ENCODE measurements around the gene SPSB4. TPM values are rescaled to one million over a fixed set of nuclear protein-coding genes. Genes with fewer than 3 reads are reported as not detected.

The SPSB4 gene
- total and polyA plus RNA-seq, 2 donors (not counting 3 experiments of a cell fraction or from before 2014, with no cell fraction given): 0.06 to 0.22 TPM

DNA sequence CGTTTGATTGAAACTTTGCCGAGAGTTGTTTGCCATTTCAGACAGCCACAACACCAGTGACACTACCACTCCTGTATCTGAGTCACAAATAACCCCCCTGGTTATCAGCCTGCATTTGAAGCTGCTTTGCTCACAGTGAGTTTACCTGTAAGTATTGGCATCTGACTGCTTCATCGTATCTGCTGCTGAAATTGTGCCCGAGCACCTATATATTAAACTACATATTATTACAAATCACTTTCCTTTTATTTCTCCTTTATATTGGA, 39.2 kb upstream of the SPSB4 start:
- TF ChIP-seq EZH2 (IDR thresholded peaks at IDR 0.05; ENCODE audit: borderline replicate concordance, low read depth, low read length, severe bottlenecking): no peak
- BruUV-seq (replicated peaks): no TSS peak
- H3K27ac ChIP-seq (ENCODE audit: insufficient read depth, low read depth, low read length): no peak overlapping the region
- no peak overlapping the region for H3K9ac ChIP-seq (replicated peaks; ENCODE audit: extremely low read depth, insufficient read depth, low read length)
- no peak overlapping the region for H2AFZ ChIP-seq (ENCODE audit: low read depth, low read length)
- H4K20me1 ChIP-seq (replicated peaks; ENCODE audit: control insufficient read depth, extremely low read depth, insufficient read depth, low read length): no peaks in the 10 kb centered on the region
- ChIA-PET CTCF (interaction anchor here (1.1 to 5.8 kb wide), 7 partner anchors 13 to 181 kb away, joined by 3 to 36 read pairs (median 3); no protein-coding TSS in a partner anchor), POLR2A (no interaction called here)
- no peak overlapping the region for H3K4me3 ChIP-seq (replicated peaks in 1 of 3; ENCODE audit: insufficient read depth in 1 of 3, low read depth in 1 of 3, low read length in 3 of 3)
- H3K9me1 ChIP-seq (replicated peaks; ENCODE audit: control insufficient read depth, extremely low read depth, insufficient read depth, low read length): no peaks in the 10 kb centered on the region
- no peak for FAIRE-seq
- H3K36me3 ChIP-seq (ENCODE audit: control insufficient read depth in 2 of 2, extremely low read depth in 1 of 2, insufficient read depth in 2 of 2, low read length in 2 of 2): no peaks in the 10 kb centered on the region
- no peak overlapping the region for H3K4me2 ChIP-seq (ENCODE audit: insufficient read depth, low read length)
- no peaks in the 10 kb centered on the region for H3K9me3 ChIP-seq (replicated peaks; ENCODE audit: control insufficient read depth, insufficient read depth, low read length)
- no peak for DNase-seq (ENCODE audit: low read depth, low spot score)
- intact Hi-C loops (cut with micrococcal nuclease): loop anchor here (1.0 kb wide), 2 partner anchors 93 to 180 kb away; no protein-coding TSS in a partner anchor
- dilution Hi-C loops (cut with MboI; ENCODE audit: extremely low pct_ligation_motif_present, low sequenced_read_pairs): no loop called here
- H3K79me2 ChIP-seq (ENCODE audit: control insufficient read depth, insufficient read depth, low read length): no peaks in the 10 kb centered on the region
- H3K4me1 ChIP-seq (ENCODE audit: control insufficient read depth, extremely low read depth, insufficient read depth, low read length): no peaks in the 10 kb centered on the region
- peaks cover 4 to 9% of the 10 kb centered on the region in 2 experiments for H3K27me3 ChIP-seq (ENCODE audit: control insufficient read depth in 2 of 2, insufficient read depth in 2 of 2, low read length in 2 of 2)

DNA sequence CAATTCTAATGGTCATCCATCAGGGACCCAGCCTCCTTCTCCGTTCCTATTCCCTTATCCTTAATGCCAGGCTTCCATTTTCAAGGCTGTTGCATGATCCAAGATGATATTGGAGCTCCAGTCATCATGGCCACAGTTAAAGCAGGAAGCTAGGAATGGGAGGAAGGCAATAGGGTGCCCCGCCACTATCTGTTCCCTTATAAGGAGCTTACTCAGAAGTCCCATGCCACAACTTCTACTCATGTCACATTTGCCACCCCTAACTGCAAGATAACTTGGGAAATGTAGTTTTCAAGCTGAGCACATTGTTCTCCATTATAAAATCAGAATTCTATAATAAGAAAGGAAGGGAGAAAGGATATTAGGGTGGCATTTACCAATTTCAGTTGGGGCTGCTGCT, 38.6 kb upstream of the SPSB4 start:
- FAIRE-seq: no peak
- CTCF ChIA-PET: interaction anchor here (1.1 to 5.8 kb wide), 5 partner anchors 13 to 180 kb away, joined by 3 to 36 read pairs (median 5); no protein-coding TSS in a partner anchor
- no peaks in the 10 kb centered on the region for H4K20me1 ChIP-seq (replicated peaks; ENCODE audit: control insufficient read depth, extremely low read depth, insufficient read depth, low read length)
- no peak overlapping the region for H2AFZ ChIP-seq (ENCODE audit: low read depth, low read length)
- no peak overlapping the region for H3K4me3 ChIP-seq (replicated peaks in 1 of 3; ENCODE audit: insufficient read depth in 1 of 3, low read depth in 1 of 3, low read length in 3 of 3)
- H3K9me1 ChIP-seq (replicated peaks; ENCODE audit: control insufficient read depth, extremely low read depth, insufficient read depth, low read length): no peaks in the 10 kb centered on the region
- H3K27me3 ChIP-seq (ENCODE audit: control insufficient read depth in 2 of 2, insufficient read depth in 2 of 2, low read length in 2 of 2): peaks cover 4 to 9% of the 10 kb centered on the region in 2 experiments
- no peaks in the 10 kb centered on the region for H3K79me2 ChIP-seq (ENCODE audit: control insufficient read depth, insufficient read depth, low read length)
- POLR2A ChIA-PET: no interaction called here
- intact Hi-C loops (cut with micrococcal nuclease) (no loop called here), dilution Hi-C loops (cut with MboI; ENCODE audit: extremely low pct_ligation_motif_present, low sequenced_read_pairs) (no loop called here)
- TF ChIP-seq FOS (IDR thresholded peaks at IDR 0.05; ENCODE audit: borderline replicate concordance, insufficient read depth, low read length) (no peak), POLR2AphosphoS5 (IDR thresholded peaks at IDR 0.05; ENCODE audit: insufficient read depth, low read depth, low read length) (no peak), POLR2A (IDR thresholded peaks at IDR 0.05; ENCODE audit: low read depth, low read length) (no peak), GATA2 (IDR thresholded peaks at IDR 0.05; ENCODE audit: insufficient read depth, insufficient read length, low read depth, low read length) (no peak), EZH2 (IDR thresholded peaks at IDR 0.05; ENCODE audit: borderline replicate concordance, low read depth, low read length, severe bottlenecking) (no peak), JUN (IDR thresholded peaks at IDR 0.05; ENCODE audit: borderline replicate concordance, insufficient read depth, insufficient read length, low read depth) (no peak), MYC (IDR thresholded peaks at IDR 0.05; ENCODE audit: low read depth, low read length) (no peak)
- TF ChIP-seq, protein P1, sequence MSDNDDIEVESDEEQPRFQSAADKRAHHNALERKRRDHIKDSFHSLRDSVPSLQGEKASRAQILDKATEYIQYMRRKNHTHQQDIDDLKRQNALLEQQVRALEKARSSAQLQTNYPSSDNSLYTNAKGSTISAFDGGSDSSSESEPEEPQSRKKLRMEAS (IDR thresholded peaks at IDR 0.05; ENCODE audit: insufficient read depth, insufficient read length): no peak
- TF ChIP-seq, protein P2, sequence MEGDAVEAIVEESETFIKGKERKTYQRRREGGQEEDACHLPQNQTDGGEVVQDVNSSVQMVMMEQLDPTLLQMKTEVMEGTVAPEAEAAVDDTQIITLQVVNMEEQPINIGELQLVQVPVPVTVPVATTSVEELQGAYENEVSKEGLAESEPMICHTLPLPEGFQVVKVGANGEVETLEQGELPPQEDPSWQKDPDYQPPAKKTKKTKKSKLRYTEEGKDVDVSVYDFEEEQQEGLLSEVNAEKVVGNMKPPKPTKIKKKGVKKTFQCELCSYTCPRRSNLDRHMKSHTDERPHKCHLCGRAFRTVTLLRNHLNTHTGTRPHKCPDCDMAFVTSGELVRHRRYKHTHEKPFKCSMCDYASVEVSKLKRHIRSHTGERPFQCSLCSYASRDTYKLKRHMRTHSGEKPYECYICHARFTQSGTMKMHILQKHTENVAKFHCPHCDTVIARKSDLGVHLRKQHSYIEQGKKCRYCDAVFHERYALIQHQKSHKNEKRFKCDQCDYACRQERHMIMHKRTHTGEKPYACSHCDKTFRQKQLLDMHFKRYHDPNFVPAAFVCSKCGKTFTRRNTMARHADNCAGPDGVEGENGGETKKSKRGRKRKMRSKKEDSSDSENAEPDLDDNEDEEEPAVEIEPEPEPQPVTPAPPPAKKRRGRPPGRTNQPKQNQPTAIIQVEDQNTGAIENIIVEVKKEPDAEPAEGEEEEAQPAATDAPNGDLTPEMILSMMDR (IDR thresholded peaks at IDR 0.05; ENCODE audit: extremely low read depth in 1 of 2, insufficient read depth in 1 of 2, low read depth in 1 of 2, low read length in 2 of 2): no peak
- no peak overlapping the region for H3K9ac ChIP-seq (replicated peaks; ENCODE audit: extremely low read depth, insufficient read depth, low read length)
- no peaks in the 10 kb centered on the region for H3K4me1 ChIP-seq (ENCODE audit: control insufficient read depth, extremely low read depth, insufficient read depth, low read length)
- no peak overlapping the region for H3K4me2 ChIP-seq (ENCODE audit: insufficient read depth, low read length)
- no peak for DNase-seq (ENCODE audit: low read depth, low spot score)
- no peak overlapping the region for H3K27ac ChIP-seq (ENCODE audit: insufficient read depth, low read depth, low read length)
- H3K9me3 ChIP-seq (replicated peaks; ENCODE audit: control insufficient read depth, insufficient read depth, low read length): no peaks in the 10 kb centered on the region
- H3K36me3 ChIP-seq (ENCODE audit: control insufficient read depth in 2 of 2, extremely low read depth in 1 of 2, insufficient read depth in 2 of 2, low read length in 2 of 2): no peaks in the 10 kb centered on the region
- BruUV-seq (replicated peaks): no TSS peak
